Activated B cell treated with CpG ODN at 0.5 μM for 24 hours (primary cell): Measurements from ENCODE around the gene LPP. TPM values are rescaled to one million over a fixed set of nuclear protein-coding genes. Genes with fewer than 3 reads are reported as not detected.

ENCODE experiments used
- ATAC-seq: fragments of 200-7000 bp; cut with Tn5 transposase; one replicate; pipeline ENCODE4 v1.10.0; 2021; ENCODE audit warnings: low read depth, mild to moderate bottlenecking, moderate library complexity
- CTCF ChIA-PET: fragments of 350-600 bp; sonication (Branson Sonifier 250); formaldehyde crosslinking; loops from one replicate; lab custom pipeline; 2021; ENCODE audit warnings: antibody characterized with exemption; lab: Charles Lee
- POLR2A ChIA-PET: fragments of 350-600 bp; sonication (Branson Sonifier 250); formaldehyde crosslinking; loops from one replicate; lab custom pipeline; 2021; ENCODE audit warnings: antibody characterized with exemption; lab: Charles Lee
- DNase-seq: peaks from one replicate; pipeline ENCODE4 v3.0.0; 2022
- H3K27ac Mint-ChIP-seq: one replicate; pipeline ENCODE4 v1.8.0; 2020; ENCODE audit warnings: mixed read lengths
- H3K27me3 Mint-ChIP-seq: one replicate; pipeline ENCODE4 v1.8.0; 2021; ENCODE audit warnings: mixed read lengths
- H3K36me3 Mint-ChIP-seq: one replicate; pipeline ENCODE4 v1.8.0; 2021; ENCODE audit warnings: low read depth, mixed read lengths
- H3K4me1 Mint-ChIP-seq: one replicate; pipeline ENCODE4 v1.8.0; 2021; ENCODE audit warnings: mixed read lengths
- H3K4me3 Mint-ChIP-seq: one replicate; pipeline ENCODE4 v1.8.0; 2020; ENCODE audit warnings: mild to moderate bottlenecking, mixed read lengths
- H3K9me3 Mint-ChIP-seq: one replicate; pipeline ENCODE4 v1.8.0; 2020; ENCODE audit warnings: mixed read lengths
- CTCF ChIP-seq: fragments of 200-600 bp; IDR thresholded peaks from one replicate; pipeline ENCODE4 v1.8.0; 2022; ENCODE audit warnings: antibody characterized with exemption, mild to moderate bottlenecking
- intact Hi-C: fragments of 100-400 bp; cut with micrococcal nuclease; formaldehyde crosslinking; loops from one replicate; pipeline ENCODE4 v1.15.1; 2024
- total RNA-seq: library from RNA; stranded (reverse); gene quantifications from 2 replicates; pipeline ENCODE4 v1.2.3, GENCODE V29; 2022

The LPP gene
- total RNA-seq, 1 donor from 2014 or later, result 60.1 TPM

GRCh38 chr3:188908002-188908850 is 754.3 kb downstream of the LPP start:
- CTCF ChIA-PET, result no interaction called here
- no peak for TF ChIP-seq CTCF

GRCh38 chr3:188911026-188911850 is 757.3 kb downstream of the LPP start:
- no peak for TF ChIP-seq CTCF
- Mint-ChIP-seq H3K36me3 (no peaks in the 10 kb centered on the region), H3K4me1 (peaks cover 13% of the 10 kb centered on the region), H3K4me3 (no peak overlapping the region), H3K27ac (no peak overlapping the region), H3K9me3 (no peaks in the 10 kb centered on the region), H3K27me3 (no peaks in the 10 kb centered on the region)
- POLR2A ChIA-PET, result interaction anchor here (0.6 kb wide), 1 partner anchor 182 kb away, joined by 7 read pairs; no protein-coding TSS in a partner anchor
- ATAC-seq, result no peak
- no peak for DNase-seq
- CTCF ChIA-PET, result no interaction called here
- intact Hi-C loops, result no loop called here

More at GRCh38 chr3:188908002-188908850, 754.3 kb downstream of the LPP start:
- Mint-ChIP-seq H3K36me3 (no peaks in the 10 kb centered on the region), H3K27me3 (no peaks in the 10 kb centered on the region), H3K9me3 (no peaks in the 10 kb centered on the region), H3K4me1 (no peaks in the 10 kb centered on the region), H3K4me3 (no peak overlapping the region), H3K27ac (no peak overlapping the region)
- ATAC-seq (no peak), DNase-seq (no peak)
- intact Hi-C loops, result no loop called here
- POLR2A ChIA-PET, result no interaction called here

GRCh38 chr3:188913084-188913483 is 759.1 kb downstream of the LPP start:
- Mint-ChIP-seq H3K4me1 (peaks cover 32% of the 10 kb centered on the region), H3K9me3 (no peaks in the 10 kb centered on the region), H3K27ac (no peak overlapping the region), H3K27me3 (no peaks in the 10 kb centered on the region), H3K36me3 (no peaks in the 10 kb centered on the region), H3K4me3 (no peak overlapping the region)
- POLR2A ChIA-PET, result no interaction called here
- CTCF ChIA-PET, result no interaction called here
- no peak for DNase-seq
- no peak for TF ChIP-seq CTCF
- no peak for ATAC-seq
- intact Hi-C loops, result no loop called here

GRCh38 chr3:188914552-188914951 is 760.6 kb downstream of the LPP start:
- Mint-ChIP-seq H3K36me3 (no peaks in the 10 kb centered on the region), H3K27ac (no peak overlapping the region), H3K4me3 (no peak overlapping the region), H3K9me3 (no peaks in the 10 kb centered on the region), H3K27me3 (no peaks in the 10 kb centered on the region), H3K4me1 (peaks cover 33% of the 10 kb centered on the region)
- intact Hi-C loops, result no loop called here
- peak; percentile 61 for ATAC-seq
- CTCF ChIA-PET, result interaction anchor here (1.5 kb wide), 1 partner anchor 39 kb away, joined by 4 read pairs; no protein-coding TSS in a partner anchor
- no peak for TF ChIP-seq CTCF
- POLR2A ChIA-PET, result interaction anchor here (0.6 to 1.6 kb wide), 4 partner anchors 36 to 1175 kb away, joined by 3 to 6 read pairs (median 4); no protein-coding TSS in a partner anchor
- no peak for DNase-seq
